Endothelial cell (in vitro differentiated cells): Measurements from ENCODE around the gene RAB26. TPM values are rescaled to one million over a fixed set of nuclear protein-coding genes. Genes with fewer than 3 reads are reported as not detected.
A peak's percentile ranks its signal among the peaks of the same experiment; 100 is the strongest.
"Not testable (repeated sequence)": the region's sequence is repeated elsewhere in the genome, so short reads cannot be mapped to it uniquely, and the experiment has no call there.

Experiments used
- DNase-seq: peaks from one replicate; pipeline ENCODE4 v3.0.0; 2021; ENCODE audit warnings: low spot score
- H3K27ac Mint-ChIP-seq: one replicate; pipeline ENCODE4 v1.8.0; 2021; ENCODE audit warnings: mixed read lengths, inconsistent platforms; ENCODE audit not compliant: unreplicated experiment
- H3K27me3 Mint-ChIP-seq: one replicate; pipeline ENCODE4 v1.8.0; 2021; ENCODE audit warnings: mild to moderate bottlenecking, moderate library complexity, mixed read lengths, inconsistent platforms; ENCODE audit not compliant: unreplicated experiment
- H3K36me3 Mint-ChIP-seq: one replicate; pipeline ENCODE4 v1.8.0; 2021; ENCODE audit warnings: mild to moderate bottlenecking, low read depth, mixed read lengths, inconsistent platforms; ENCODE audit not compliant: unreplicated experiment
- H3K4me1 Mint-ChIP-seq: one replicate; pipeline ENCODE4 v1.8.0; 2021; ENCODE audit warnings: mild to moderate bottlenecking, mixed read lengths, inconsistent platforms; ENCODE audit not compliant: unreplicated experiment
- H3K4me3 Mint-ChIP-seq: one replicate; pipeline ENCODE4 v1.8.0; 2021; ENCODE audit warnings: mild to moderate bottlenecking, mixed read lengths, inconsistent platforms; ENCODE audit not compliant: unreplicated experiment
- H3K9me3 Mint-ChIP-seq: one replicate; pipeline ENCODE4 v1.8.0; 2021; ENCODE audit warnings: mixed read lengths, inconsistent platforms; ENCODE audit not compliant: unreplicated experiment
- microRNA-seq: library from miRNA; unstranded; fragments of <30 nt; microRNA quantifications from one replicate; pipeline ENCODE4, GENCODE V29; 2020; ENCODE audit not compliant: unreplicated experiment
- total RNA-seq: library from RNA; stranded (reverse); fragmentation: NEBNext Ultra II Directional; extraction: Animal tissue kit (Norgen Biotek cat#: 25700); gene quantifications from one replicate; pipeline ENCODE4 v1.2.1, GENCODE V29; 2021; ENCODE audit not compliant: unreplicated experiment
- TF ChIP-seq, protein P1 (sequence below): fragments of 200-600 bp; sonication (generic); IDR thresholded peaks from one replicate; pipeline ENCODE4 v1.5.0; 2021; ENCODE audit warnings: antibody characterized with exemption; ENCODE audit not compliant: unreplicated experiment

Gene RAB26
- total RNA-seq, 1 donor from 2014 or later, result 1.9 TPM

DNA sequence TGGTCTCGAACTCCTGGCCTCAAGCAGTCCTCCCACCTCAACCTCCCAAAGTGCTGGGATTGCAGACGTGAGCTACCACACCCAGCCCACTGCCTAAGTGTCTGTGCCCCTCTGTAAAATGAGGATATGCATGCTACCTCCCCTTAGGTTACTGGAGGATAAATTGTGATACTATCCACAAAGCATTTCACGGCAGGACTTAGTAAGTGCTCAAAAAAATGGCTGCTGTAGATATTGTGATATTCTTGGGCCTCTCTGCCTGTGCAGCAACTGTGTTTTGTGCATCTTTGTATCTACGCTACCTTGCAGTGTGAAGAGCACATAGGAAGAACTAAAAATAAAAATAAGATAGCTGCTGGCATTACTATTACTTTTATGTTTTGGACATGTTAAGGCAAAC, 49.9 kb downstream of the RAB26 start:
- no peak for DNase-seq
- peaks cover 19% of the 10 kb centered on the region for H3K27me3 Mint-ChIP-seq
- no peak overlapping the region for H3K27ac Mint-ChIP-seq
- H3K36me3 Mint-ChIP-seq, result peaks cover 4% of the 10 kb centered on the region
- H3K4me3 Mint-ChIP-seq, result peak overlapping the region; percentile 74
- TF ChIP-seq, protein P1, sequence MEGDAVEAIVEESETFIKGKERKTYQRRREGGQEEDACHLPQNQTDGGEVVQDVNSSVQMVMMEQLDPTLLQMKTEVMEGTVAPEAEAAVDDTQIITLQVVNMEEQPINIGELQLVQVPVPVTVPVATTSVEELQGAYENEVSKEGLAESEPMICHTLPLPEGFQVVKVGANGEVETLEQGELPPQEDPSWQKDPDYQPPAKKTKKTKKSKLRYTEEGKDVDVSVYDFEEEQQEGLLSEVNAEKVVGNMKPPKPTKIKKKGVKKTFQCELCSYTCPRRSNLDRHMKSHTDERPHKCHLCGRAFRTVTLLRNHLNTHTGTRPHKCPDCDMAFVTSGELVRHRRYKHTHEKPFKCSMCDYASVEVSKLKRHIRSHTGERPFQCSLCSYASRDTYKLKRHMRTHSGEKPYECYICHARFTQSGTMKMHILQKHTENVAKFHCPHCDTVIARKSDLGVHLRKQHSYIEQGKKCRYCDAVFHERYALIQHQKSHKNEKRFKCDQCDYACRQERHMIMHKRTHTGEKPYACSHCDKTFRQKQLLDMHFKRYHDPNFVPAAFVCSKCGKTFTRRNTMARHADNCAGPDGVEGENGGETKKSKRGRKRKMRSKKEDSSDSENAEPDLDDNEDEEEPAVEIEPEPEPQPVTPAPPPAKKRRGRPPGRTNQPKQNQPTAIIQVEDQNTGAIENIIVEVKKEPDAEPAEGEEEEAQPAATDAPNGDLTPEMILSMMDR, result no peak
- H3K4me1 Mint-ChIP-seq, result peaks cover 2% of the 10 kb centered on the region
- no peaks in the 10 kb centered on the region for H3K9me3 Mint-ChIP-seq

DNA sequence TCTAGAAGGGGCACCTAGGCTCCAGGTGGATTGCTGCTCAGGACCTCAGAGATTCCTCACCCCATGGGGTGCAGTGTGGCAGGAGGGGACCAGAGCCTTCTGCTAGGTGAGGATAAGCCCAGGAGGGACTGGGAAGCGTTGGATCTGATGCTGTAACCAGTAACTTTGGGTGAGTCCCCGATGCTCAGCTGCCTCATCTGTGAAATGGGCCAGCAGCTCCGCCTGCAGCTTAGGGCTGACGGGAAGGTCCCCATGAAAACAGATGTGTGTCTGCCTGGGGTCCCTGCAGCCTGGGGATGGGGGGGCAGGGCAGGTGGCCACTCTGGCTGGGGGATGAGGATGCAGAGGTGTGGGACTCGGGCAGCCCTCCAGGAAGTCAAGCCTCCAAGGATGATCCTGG, 50.7 kb downstream of the RAB26 start:
- no peak overlapping the region for H3K27ac Mint-ChIP-seq
- H3K4me3 Mint-ChIP-seq, result no peak overlapping the region
- no peak for DNase-seq
- H3K36me3 Mint-ChIP-seq, result peaks cover 4% of the 10 kb centered on the region
- H3K27me3 Mint-ChIP-seq, result peaks cover 20% of the 10 kb centered on the region
- H3K4me1 Mint-ChIP-seq, result peaks cover 2% of the 10 kb centered on the region
- no peaks in the 10 kb centered on the region for H3K9me3 Mint-ChIP-seq
- TF ChIP-seq, protein P1, result no peak

DNA sequence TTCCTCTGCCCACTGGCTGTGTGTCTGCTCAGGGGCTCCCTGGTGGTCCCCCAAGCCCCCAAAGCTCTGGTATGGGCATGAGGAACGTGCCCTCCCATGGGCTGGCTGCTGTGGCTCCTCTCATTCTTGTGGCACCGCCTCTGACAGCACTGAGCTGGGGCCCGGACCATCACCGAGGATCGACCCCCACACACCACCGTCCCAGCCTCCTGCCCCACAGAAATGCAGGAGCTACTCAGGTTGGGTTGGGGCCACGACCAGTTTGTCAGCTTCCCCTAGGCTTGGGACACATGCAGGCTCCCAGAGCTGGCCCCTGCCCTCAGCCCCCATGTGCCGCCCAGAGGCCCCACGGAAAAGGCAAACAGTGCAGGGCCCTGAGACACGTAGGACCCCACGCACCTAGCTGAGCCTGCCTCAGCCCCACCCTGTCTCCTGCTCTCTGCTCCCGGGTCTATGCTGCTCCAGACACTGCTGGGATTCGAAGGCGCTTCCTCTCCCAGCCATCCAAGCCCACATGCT, 51.3 kb downstream of the RAB26 start:
- Mint-ChIP-seq H3K9me3 (no peaks in the 10 kb centered on the region), H3K4me3 (no peak overlapping the region), H3K27me3 (peaks cover 20% of the 10 kb centered on the region), H3K36me3 (peaks cover 8% of the 10 kb centered on the region), H3K4me1 (peaks cover 6% of the 10 kb centered on the region), H3K27ac (no peak overlapping the region)
- TF ChIP-seq, protein P1, result no peak
- DNase-seq, result no peak

DNA sequence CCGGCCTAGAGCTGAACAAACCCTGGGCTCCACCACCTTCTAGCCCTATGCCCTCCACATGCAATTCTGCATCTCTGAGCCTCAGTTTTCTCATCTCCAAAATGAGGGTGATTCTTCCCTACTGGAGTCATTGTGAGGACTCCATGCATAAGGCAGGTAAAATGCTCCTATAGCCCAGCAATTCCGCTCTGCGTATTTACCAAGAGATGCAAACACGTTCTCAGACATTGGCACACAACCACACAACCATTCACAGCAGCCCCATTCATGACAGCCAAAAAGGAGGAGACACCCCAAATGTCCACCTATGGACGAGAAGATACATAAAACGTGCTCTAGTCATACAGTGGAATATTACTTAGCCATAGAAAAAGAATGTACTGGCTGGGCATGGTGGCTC, 51.9 kb downstream of the RAB26 start:
- DNase-seq, result no peak
- Mint-ChIP-seq H3K4me1 (peaks cover 7% of the 10 kb centered on the region), H3K4me3 (peak overlapping the region; percentile 52), H3K36me3 (peaks cover 8% of the 10 kb centered on the region), H3K9me3 (no peaks in the 10 kb centered on the region), H3K27me3 (peaks cover 17% of the 10 kb centered on the region), H3K27ac (no peak overlapping the region)
- TF ChIP-seq, protein P1, result no peak

DNA sequence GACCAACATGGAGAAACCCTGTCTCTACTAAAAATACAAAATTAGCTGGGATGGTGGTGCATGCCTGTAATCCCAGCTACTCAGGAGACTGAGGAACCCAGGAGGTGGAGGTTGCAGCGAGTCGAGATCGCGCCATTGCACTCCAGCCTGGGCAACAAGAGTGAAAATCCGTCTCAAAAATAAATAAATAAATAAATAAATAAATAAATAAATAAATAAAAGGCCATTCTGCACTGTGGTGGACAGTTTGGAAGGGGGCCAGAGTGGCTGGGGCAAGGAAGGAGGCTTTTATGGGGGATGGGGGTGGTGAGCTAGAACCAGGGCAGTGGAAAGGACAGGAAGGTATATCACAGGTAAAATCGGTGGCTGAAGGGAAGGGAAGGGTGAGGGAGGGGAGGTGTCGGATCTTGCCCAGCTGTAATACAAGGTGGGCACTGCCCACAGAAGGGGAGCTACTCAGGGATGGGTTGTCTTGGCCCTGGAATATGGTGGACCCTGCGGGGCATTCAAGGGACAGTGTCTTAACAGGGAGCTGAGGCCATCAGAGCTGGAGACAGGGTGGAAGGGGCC, 54.8 kb downstream of the RAB26 start:
- Mint-ChIP-seq H3K27me3 (peaks cover 17% of the 10 kb centered on the region), H3K36me3 (peaks cover 13% of the 10 kb centered on the region), H3K4me3 (peak overlapping the region; percentile 70)
- not testable (repeated sequence) for H3K4me1 Mint-ChIP-seq, H3K9me3 Mint-ChIP-seq, H3K27ac Mint-ChIP-seq, DNase-seq

Small RNA genes lying within 50 kb of the gene (microRNA-seq; reads per million reads assigned to microRNA genes)
- gene MIR3180-5 (not detected), gene MIR4516 (not detected), gene MIR6511B1 (not detected)

Other genes starting within 250 kb of the RAB26 start
- gene HS3ST6, start 230.2 kb upstream of the RAB26 start, total RNA-seq, result not detected
- 18.1 TPM for gene MSRB1, start 205.4 kb upstream of the RAB26 start, total RNA-seq
- not detected for gene RPL3L, start 193.9 kb upstream of the RAB26 start, total RNA-seq
- 122 TPM for gene NDUFB10, start 189.1 kb upstream of the RAB26 start, total RNA-seq
- gene RPS2, start 183.8 kb upstream of the RAB26 start, total RNA-seq, result 3,223 TPM
- not detected for gene RNF151, start 181.8 kb upstream of the RAB26 start, total RNA-seq
- gene TBL3, start 176.6 kb upstream of the RAB26 start, total RNA-seq, result 25.0 TPM
- gene NOXO1, start 167.2 kb upstream of the RAB26 start, total RNA-seq, result 0.23 TPM
- 30.0 TPM for gene GFER, start 164.4 kb upstream of the RAB26 start, total RNA-seq
- gene SYNGR3, start 158.7 kb upstream of the RAB26 start, total RNA-seq, result 0.82 TPM
- 34.4 TPM for gene ZNF598, start 138.8 kb upstream of the RAB26 start, total RNA-seq
- 0.82 TPM for gene NPW, start 128.8 kb upstream of the RAB26 start, total RNA-seq
- 78.8 TPM for gene NHERF2, start 121.7 kb upstream of the RAB26 start, total RNA-seq
- 25.6 TPM for gene NTHL1, start 100.8 kb upstream of the RAB26 start, total RNA-seq
- 180 TPM for gene TSC2, start 100.6 kb upstream of the RAB26 start, total RNA-seq
- gene PKD1, start 12.7 kb upstream of the RAB26 start, total RNA-seq, result 70.0 TPM
- gene TRAF7, start 7.2 kb downstream of the RAB26 start, total RNA-seq, result 190 TPM
- 2.4 TPM for gene CASKIN1, start 48.0 kb downstream of the RAB26 start, total RNA-seq
- gene MLST8, start 56.8 kb downstream of the RAB26 start, total RNA-seq, result 35.4 TPM
- gene BRICD5, start 62.2 kb downstream of the RAB26 start, total RNA-seq, result 21.1 TPM
- gene PGP, start 66.2 kb downstream of the RAB26 start, total RNA-seq, result 31.5 TPM
- 35.9 TPM for gene E4F1, start 75.0 kb downstream of the RAB26 start, total RNA-seq
- 1.0 TPM for gene DNASE1L2, start 87.8 kb downstream of the RAB26 start, total RNA-seq
- gene ECI1, start 103.0 kb downstream of the RAB26 start, total RNA-seq, result 27.1 TPM
- gene RNPS1, start 119.5 kb downstream of the RAB26 start, total RNA-seq, result 203 TPM
- gene ABCA3, start 192.1 kb downstream of the RAB26 start, total RNA-seq, result 10.4 TPM